Measurements from ENCODE around the gene GPR161. TPM values are rescaled to one million over a fixed set of nuclear protein-coding genes. Genes with fewer than 3 reads are reported as not detected.
A peak's percentile ranks its signal among the peaks of the same experiment; 100 is the strongest.
"Not testable (repeated sequence)": the region's sequence is repeated elsewhere in the genome, so short reads cannot be mapped to it uniquely, and the experiment has no call there.

The GPR161 gene
- total and polyA plus RNA-seq, 9 donors: 9.8 to 20.8 (median 15.3) TPM

- no peaks in the 10 kb centered on the region for H3K36me3 ChIP-seq (ENCODE audit: control insufficient read depth, insufficient read depth, low read length)
- H3K27ac ChIP-seq (ENCODE audit: low read length): no peak overlapping the region
- 44% methylated on average over 1 of the region's 2 CpGs for WGBS (ENCODE audit: insufficient coverage)
Measured at GRCh38 chr1:168167806-168168205, 31.1 kb upstream of the GPR161 start.

DNA sequence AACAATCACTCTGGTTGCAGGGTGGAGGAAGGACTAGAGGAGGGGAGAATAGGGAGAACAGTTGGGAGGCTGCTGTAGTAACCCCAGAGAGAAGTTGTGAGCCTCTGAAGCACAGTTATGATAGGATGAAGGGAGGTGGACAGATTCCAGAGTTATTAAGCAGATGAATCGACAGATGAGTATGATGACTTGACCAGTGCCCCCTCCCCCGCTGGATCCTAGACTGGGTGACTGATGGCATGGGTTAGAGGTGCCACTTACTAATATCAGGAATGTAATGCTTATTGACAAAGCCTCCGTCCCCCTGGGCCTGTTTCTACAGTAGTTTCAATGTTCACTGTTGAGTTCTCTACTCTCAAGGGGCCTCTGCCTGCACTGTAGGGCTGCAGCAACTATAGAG, 28.0 kb upstream of the GPR161 start:
- H3K36me3 ChIP-seq (ENCODE audit: control insufficient read depth, insufficient read depth, low read length): no peaks in the 10 kb centered on the region
- no peak overlapping the region for H3K27ac ChIP-seq (ENCODE audit: low read length)
- no peak for DNase-seq
- H3K9me3 ChIP-seq (replicated peaks; ENCODE audit: control insufficient read depth, low read depth, low read length): peaks cover 4% of the 10 kb centered on the region
- H3K4me1 ChIP-seq (ENCODE audit: control insufficient read depth, insufficient read depth, low read length): no peaks in the 10 kb centered on the region
- H3K4me3 ChIP-seq (ENCODE audit: low read length): no peak overlapping the region
- no peaks in the 10 kb centered on the region for H3K27me3 ChIP-seq (ENCODE audit: control insufficient read depth, insufficient read depth, low read length)
- no CpG with 5 or more reads among the region's 3 CpGs for WGBS (ENCODE audit: insufficient coverage)

More at GRCh38 chr1:168167806-168168205, 31.1 kb upstream of the GPR161 start:
- H3K9me3 ChIP-seq (replicated peaks; ENCODE audit: control insufficient read depth, low read depth, low read length): no peaks in the 10 kb centered on the region
- H3K27me3 ChIP-seq (ENCODE audit: control insufficient read depth, insufficient read depth, low read length): no peaks in the 10 kb centered on the region
- no peaks in the 10 kb centered on the region for H3K4me1 ChIP-seq (ENCODE audit: control insufficient read depth, insufficient read depth, low read length)
- no peak overlapping the region for H3K4me3 ChIP-seq (ENCODE audit: low read length)
- no peak for DNase-seq

DNA sequence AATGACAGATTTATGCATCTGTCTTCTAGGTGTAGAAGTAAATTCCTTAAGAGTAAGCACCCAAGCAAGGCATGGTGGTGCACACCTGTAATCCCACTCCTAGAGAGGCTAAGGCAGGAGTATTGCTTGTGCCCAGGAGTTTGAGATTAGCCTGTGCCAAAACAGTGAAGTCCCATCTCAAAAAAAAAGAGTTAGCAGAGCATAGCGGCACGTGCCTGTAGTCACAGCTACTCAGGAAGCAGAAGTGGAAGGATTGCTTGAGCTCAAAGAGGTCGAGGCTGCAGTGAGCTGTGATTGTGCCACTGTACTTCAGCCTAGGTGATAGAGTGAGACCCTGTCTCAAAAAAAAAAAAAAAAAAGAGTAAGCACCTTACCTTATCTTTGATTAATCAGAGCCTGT, 26.9 kb upstream of the GPR161 start:
- DNase-seq: peak; percentile 9
- H3K36me3 ChIP-seq (ENCODE audit: control insufficient read depth, insufficient read depth, low read length): no peaks in the 10 kb centered on the region
- no peak overlapping the region for H3K4me3 ChIP-seq (ENCODE audit: low read length)
- no peaks in the 10 kb centered on the region for H3K27me3 ChIP-seq (ENCODE audit: control insufficient read depth, insufficient read depth, low read length)
- no peak overlapping the region for H3K27ac ChIP-seq (ENCODE audit: low read length)
- 59% methylated on average over 3 of the region's 3 CpGs for WGBS (ENCODE audit: insufficient coverage)
- H3K4me1 ChIP-seq (ENCODE audit: control insufficient read depth, insufficient read depth, low read length): no peaks in the 10 kb centered on the region
- H3K9me3 ChIP-seq (replicated peaks; ENCODE audit: control insufficient read depth, low read depth, low read length): peaks cover 4% of the 10 kb centered on the region

- H3K27me3 ChIP-seq (ENCODE audit: control insufficient read depth, insufficient read depth, low read length): no peaks in the 10 kb centered on the region
- WGBS (ENCODE audit: insufficient coverage): 39% methylated on average over 2 of the region's 2 CpGs
- peak; percentile 20 for DNase-seq
- H3K36me3 ChIP-seq (ENCODE audit: control insufficient read depth, insufficient read depth, low read length): no peaks in the 10 kb centered on the region
- no peaks in the 10 kb centered on the region for H3K4me1 ChIP-seq (ENCODE audit: control insufficient read depth, insufficient read depth, low read length)
- H3K4me3 ChIP-seq (ENCODE audit: low read length): no peak overlapping the region
- no peak overlapping the region for H3K27ac ChIP-seq (ENCODE audit: low read length)
- peaks cover 6% of the 10 kb centered on the region for H3K9me3 ChIP-seq (replicated peaks; ENCODE audit: control insufficient read depth, low read depth, low read length)
Measured at GRCh38 chr1:168161459-168161858, 24.7 kb upstream of the GPR161 start.

DNA sequence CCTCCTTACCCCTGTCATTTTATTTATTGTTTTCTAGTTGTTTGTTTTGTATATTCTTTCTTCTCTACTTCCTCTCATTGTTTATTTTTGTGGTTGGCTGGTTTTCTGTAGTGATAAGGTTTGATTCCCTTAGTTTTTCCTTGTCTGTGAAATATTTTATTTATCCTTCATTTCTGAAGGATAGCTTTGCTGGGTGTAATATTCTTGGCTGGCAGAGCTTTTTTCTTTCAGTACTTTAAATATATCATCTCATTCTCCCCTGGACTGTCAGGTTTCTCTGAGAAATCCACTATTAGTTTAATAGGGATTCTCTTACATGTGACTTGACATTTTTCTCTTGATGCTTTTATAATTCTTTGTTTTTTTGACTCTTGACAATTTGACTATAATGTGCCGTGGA, 23.2 kb upstream of the GPR161 start:
- H3K4me1 ChIP-seq (ENCODE audit: control insufficient read depth, insufficient read depth, low read length): no peaks in the 10 kb centered on the region
- no peak for DNase-seq
- H3K9me3 ChIP-seq (replicated peaks; ENCODE audit: control insufficient read depth, low read depth, low read length): peaks cover 6% of the 10 kb centered on the region
- WGBS (ENCODE audit: insufficient coverage): no CpG with 5 or more reads among the region's 1 CpG
- H3K36me3 ChIP-seq (ENCODE audit: control insufficient read depth, insufficient read depth, low read length): no peaks in the 10 kb centered on the region
- no peaks in the 10 kb centered on the region for H3K27me3 ChIP-seq (ENCODE audit: control insufficient read depth, insufficient read depth, low read length)
- H3K4me3 ChIP-seq (ENCODE audit: low read length): no peak overlapping the region
- H3K27ac ChIP-seq (ENCODE audit: low read length): no peak overlapping the region

- Histone ChIP-seq H3K9me3 (replicated peaks; ENCODE audit: control insufficient read depth, low read depth, low read length) (peaks cover 6% of the 10 kb centered on the region), H3K27me3 (ENCODE audit: control insufficient read depth, insufficient read depth, low read length) (no peaks in the 10 kb centered on the region), H3K36me3 (ENCODE audit: control insufficient read depth, insufficient read depth, low read length) (no peaks in the 10 kb centered on the region), H3K4me3 (ENCODE audit: low read length) (no peak overlapping the region), H3K27ac (ENCODE audit: low read length) (no peak overlapping the region), H3K4me1 (ENCODE audit: control insufficient read depth, insufficient read depth, low read length) (no peaks in the 10 kb centered on the region)
- WGBS (ENCODE audit: insufficient coverage): no CpG with 5 or more reads among the region's 1 CpG
- no peak for DNase-seq
Measured at GRCh38 chr1:168159251-168159650, 22.5 kb upstream of the GPR161 start.

- no peak for DNase-seq
- Histone ChIP-seq H3K27ac (ENCODE audit: low read length) (no peak overlapping the region), H3K9me3 (replicated peaks; ENCODE audit: control insufficient read depth, low read depth, low read length) (peaks cover 6% of the 10 kb centered on the region), H3K27me3 (ENCODE audit: control insufficient read depth, insufficient read depth, low read length) (no peaks in the 10 kb centered on the region), H3K4me3 (ENCODE audit: low read length) (no peak overlapping the region), H3K36me3 (ENCODE audit: control insufficient read depth, insufficient read depth, low read length) (no peaks in the 10 kb centered on the region), H3K4me1 (ENCODE audit: control insufficient read depth, insufficient read depth, low read length) (no peaks in the 10 kb centered on the region)
Measured at GRCh38 chr1:168157638-168158037, 20.9 kb upstream of the GPR161 start.

DNA sequence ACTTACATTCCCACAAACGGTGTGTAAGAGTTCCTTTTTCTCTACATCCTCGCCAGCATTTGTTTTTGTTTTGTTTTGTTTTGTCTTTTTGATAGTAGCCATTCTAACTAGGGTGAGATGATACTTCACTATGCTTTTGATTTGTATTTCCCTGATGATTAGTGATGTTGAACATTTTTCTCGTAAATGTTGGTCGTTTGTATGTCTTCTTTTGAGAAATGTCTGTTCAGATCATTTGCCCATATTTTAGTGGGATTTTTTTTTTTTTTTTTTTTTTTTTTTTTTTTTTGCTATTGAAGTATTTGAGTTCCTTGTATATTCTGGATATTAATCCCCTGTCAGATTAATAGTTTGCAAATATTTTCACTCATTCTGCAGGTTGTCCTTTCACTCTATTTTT, 19.2 kb upstream of the GPR161 start:
- no CpG with 5 or more reads among the region's 4 CpGs for WGBS (ENCODE audit: insufficient coverage)
- H3K27me3 ChIP-seq (ENCODE audit: control insufficient read depth, insufficient read depth, low read length): no peaks in the 10 kb centered on the region
- no peaks in the 10 kb centered on the region for H3K36me3 ChIP-seq (ENCODE audit: control insufficient read depth, insufficient read depth, low read length)
- no peak for DNase-seq
- H3K27ac ChIP-seq (ENCODE audit: low read length): no peak overlapping the region
- H3K4me1 ChIP-seq (ENCODE audit: control insufficient read depth, insufficient read depth, low read length): no peaks in the 10 kb centered on the region
- no peak overlapping the region for H3K4me3 ChIP-seq (ENCODE audit: low read length)
- peaks cover 6% of the 10 kb centered on the region for H3K9me3 ChIP-seq (replicated peaks; ENCODE audit: control insufficient read depth, low read depth, low read length)

GRCh38 chr1:168154707-168155106, 18.0 kb upstream of the GPR161 start:
- not testable (repeated sequence) for DNase-seq; H3K27me3 ChIP-seq (ENCODE audit: control insufficient read depth, insufficient read depth, low read length)
- WGBS (ENCODE audit: insufficient coverage): 100% methylated on average over 1 of the region's 4 CpGs

GRCh38 chr1:168151935-168152334, 15.2 kb upstream of the GPR161 start:
- WGBS (ENCODE audit: insufficient coverage): no CpG with 5 or more reads among the region's 4 CpGs

More at GRCh38 chr1:168154707-168155106, 18.0 kb upstream of the GPR161 start:
- H3K36me3 ChIP-seq (ENCODE audit: control insufficient read depth, insufficient read depth, low read length); H3K4me1 ChIP-seq (ENCODE audit: control insufficient read depth, insufficient read depth, low read length); H3K9me3 ChIP-seq (replicated peaks; ENCODE audit: control insufficient read depth, low read depth, low read length); H3K27ac ChIP-seq (ENCODE audit: low read length); H3K4me3 ChIP-seq (ENCODE audit: low read length): not testable (repeated sequence)

DNA sequence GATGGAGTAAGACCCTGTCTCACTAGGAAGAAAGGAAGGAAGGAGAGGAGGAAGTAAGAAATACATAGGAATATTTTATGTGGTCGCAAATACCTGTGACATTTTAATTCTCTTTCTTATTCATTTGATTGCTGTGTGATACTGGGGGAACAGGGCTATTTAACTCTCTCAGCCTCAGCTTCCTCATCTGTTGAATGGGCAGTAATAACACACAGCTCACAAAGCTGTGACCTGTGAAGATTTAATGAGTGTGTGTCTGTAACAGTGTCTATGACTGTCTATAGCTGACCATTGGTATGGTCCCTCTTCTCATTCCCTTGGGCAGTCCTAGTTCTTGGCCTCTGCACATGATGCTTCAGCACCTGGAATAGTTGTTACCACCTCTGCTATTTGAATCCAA, 13.6 kb upstream of the GPR161 start:
- no peak for DNase-seq
- no peaks in the 10 kb centered on the region for H3K9me3 ChIP-seq (replicated peaks; ENCODE audit: control insufficient read depth, low read depth, low read length)
- no peaks in the 10 kb centered on the region for H3K4me1 ChIP-seq (ENCODE audit: control insufficient read depth, insufficient read depth, low read length)
- H3K36me3 ChIP-seq (ENCODE audit: control insufficient read depth, insufficient read depth, low read length): no peaks in the 10 kb centered on the region
- H3K27ac ChIP-seq (ENCODE audit: low read length): no peak overlapping the region
- H3K27me3 ChIP-seq (ENCODE audit: control insufficient read depth, insufficient read depth, low read length): no peaks in the 10 kb centered on the region
- WGBS (ENCODE audit: insufficient coverage): no CpG with 5 or more reads among the region's 1 CpG
- no peak overlapping the region for H3K4me3 ChIP-seq (ENCODE audit: low read length)

More at GRCh38 chr1:168151935-168152334, 15.2 kb upstream of the GPR161 start:
- Histone ChIP-seq H3K27me3 (ENCODE audit: control insufficient read depth, insufficient read depth, low read length) (no peaks in the 10 kb centered on the region), H3K9me3 (replicated peaks; ENCODE audit: control insufficient read depth, low read depth, low read length) (no peaks in the 10 kb centered on the region), H3K27ac (ENCODE audit: low read length) (no peak overlapping the region), H3K36me3 (ENCODE audit: control insufficient read depth, insufficient read depth, low read length) (no peaks in the 10 kb centered on the region), H3K4me3 (ENCODE audit: low read length) (no peak overlapping the region), H3K4me1 (ENCODE audit: control insufficient read depth, insufficient read depth, low read length) (no peaks in the 10 kb centered on the region)
- no peak for DNase-seq

Data from muscle of leg (tissue), 11 donors.